NCI-H146 (cell line): ENCODE results near the gene TRAPPC5.

ENCODE experiments used
- DNase-seq: peaks from one replicate; lab custom pipeline; 2025; lab: John Stamatoyannopoulos, UW

TRAPPC5 gene

DNA sequence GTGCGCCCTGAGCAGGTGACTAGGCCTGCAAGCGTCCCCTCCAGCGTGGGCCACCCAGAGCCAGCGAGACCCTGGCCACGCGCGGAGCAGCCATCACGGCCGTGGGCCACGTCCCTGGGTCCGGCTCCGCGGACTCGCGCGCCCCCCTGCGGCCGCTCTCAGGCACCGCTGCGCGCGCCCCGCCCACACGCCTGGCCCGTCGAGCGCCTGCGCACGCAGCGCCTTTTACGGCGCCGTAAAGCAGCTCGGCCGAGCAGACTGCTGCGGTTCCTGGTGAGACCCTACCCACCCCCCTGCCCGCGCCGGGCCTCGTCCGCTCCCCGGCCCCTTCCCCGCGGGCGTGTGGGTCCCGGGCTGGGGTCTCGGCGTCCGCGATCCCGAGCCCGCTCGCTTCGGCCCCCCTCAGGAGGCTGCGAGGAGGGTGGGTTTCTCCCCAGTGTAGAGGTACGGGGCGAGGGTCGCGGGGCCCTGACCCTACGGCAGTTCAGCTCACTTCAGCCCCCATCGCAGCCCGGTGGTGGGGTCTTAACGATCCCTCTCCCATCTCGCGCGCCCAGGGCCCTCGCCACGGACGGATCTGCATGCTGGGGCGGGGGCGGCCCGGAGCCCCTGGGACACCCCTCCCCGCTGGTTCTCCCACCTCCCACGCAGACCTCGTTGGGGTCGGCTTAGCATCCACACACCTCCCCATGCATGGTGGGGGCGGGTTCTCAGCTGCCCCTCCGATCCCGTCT lies at the start of gene TRAPPC5:
TRAPPC5 (plus strand) TSS at position 228 of the 734 bp plus-strand sequence. CDS start 1,421 bp downstream, outside the sequence.
- DNase-seq = peak; percentile 67

DNA sequence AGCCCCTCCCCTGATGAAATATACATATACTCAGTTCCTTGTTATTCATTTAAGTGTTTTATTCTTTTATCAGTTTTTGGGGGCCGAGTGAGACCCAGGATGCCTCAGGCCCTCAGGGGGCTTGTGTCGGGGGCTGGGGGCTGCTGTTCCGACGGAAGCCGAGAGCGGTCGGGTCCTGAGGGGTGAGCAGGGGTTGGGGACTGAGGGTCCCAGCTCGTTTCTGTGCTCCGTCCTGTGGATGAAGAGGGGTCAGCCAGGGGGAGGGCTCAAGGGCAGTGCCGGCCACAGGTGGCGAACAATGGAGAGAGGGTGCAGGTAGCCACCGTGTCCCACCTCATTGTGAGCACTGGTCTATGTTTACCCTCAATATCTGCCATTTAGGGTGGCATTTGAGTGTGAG lies 49.1 kb upstream of the TRAPPC5 start:
- no peak for DNase-seq

GRCh38 chr19:7632340-7633203 lies 48.1 kb upstream of the TRAPPC5 start:
- DNase-seq = no peak

- DNase-seq = peak; percentile 66
Observed at GRCh38 chr19:7633698-7634097, 46.9 kb upstream of the TRAPPC5 start, which contains the start of gene PCP2. Gene PCP2, minus strand, starts transcription at chr19:7633719. Its CDS starts 262 bp downstream, at chr19:7633457.

GRCh38 chr19:7635670-7636069 lies 45.0 kb upstream of the TRAPPC5 start:
- no peak for DNase-seq

GRCh38 chr19:7636317-7636690 lies 44.3 kb upstream of the TRAPPC5 start:
- DNase-seq = no peak

DNA sequence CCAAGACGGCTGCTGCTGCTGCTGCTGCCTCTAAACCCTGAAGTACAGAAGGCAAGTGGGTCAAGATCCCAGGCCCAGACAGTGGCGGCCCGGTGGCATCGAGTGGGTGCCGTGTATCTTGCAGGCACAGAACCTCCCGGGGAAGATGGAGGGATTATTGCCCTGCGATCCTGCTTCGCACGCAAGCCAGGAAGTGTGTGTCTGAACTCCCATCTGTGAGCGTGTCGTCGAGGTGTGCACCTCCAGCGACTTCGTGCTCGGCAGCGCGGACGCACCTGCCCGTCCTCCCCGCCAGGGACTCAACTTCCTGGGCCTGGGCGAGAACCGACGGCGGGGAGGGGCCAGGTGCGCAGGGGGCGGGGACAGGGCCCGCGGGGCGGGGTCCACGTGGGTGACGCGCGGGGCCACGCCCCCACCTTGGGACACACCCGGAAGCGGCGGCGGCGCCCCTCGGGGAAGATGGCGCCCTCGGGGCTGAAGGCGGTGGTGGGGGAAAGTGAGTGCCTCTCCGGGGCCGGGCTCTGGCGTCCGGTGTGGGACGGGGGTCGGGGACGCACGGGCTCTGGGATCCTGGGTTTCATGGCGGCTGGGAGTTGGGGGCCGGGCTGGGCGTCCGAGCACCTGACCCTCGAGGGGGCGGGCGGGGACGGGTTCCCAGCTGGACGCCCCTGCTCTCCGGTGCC lies 43.8 kb upstream of the TRAPPC5 start, which contains the start of gene STXBP2:
STXBP2 (plus strand) TSS at position 420 of the 683 bp plus-strand sequence; CDS start at position 460, 40 bp downstream.
- DNase-seq = peak; percentile 66

DNA sequence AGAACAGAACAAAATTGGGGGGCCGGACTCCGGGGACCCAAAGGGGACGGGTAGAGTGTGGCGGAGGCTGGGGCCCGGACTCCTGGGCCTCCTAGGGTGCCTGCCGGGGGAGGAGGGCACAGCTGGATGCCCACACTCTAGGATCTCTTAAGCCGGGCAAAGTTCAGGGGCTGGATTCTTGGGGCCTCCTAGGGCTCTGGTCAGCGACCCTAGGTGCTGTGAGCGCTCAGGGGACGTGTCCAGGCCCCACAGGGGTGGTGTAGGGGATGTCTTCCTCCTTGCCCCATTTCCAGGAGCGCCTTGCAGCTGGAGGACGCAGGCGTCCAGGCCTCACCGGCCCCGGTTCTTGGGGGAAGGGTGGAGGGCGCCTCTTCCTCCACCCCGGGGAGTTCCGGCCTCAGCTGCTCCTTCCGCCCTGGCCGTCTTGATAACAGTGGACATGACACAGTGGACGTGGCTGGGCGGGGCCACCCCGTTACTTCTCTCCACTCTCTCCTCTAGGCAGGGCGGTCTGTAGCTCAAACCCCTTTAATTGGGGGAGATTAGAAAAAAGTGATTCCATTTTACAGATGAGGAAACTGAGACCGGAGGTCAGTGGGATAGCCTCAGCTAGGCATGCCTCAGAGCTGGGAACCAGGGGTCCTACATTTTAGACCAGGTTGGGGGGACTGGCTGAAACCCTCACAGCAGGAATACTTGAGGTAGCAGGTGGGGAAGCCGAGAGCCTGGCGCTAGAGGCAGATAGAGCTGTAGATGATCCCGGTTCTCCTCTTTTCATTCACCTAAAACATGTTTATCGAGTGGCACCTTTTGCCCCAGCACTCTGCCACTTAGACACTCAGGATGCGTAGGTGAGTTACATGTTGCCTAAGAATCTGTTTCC lies 43.0 kb upstream of the TRAPPC5 start:
- DNase-seq = no peak

GRCh38 chr19:7638802-7639465 lies 41.7 kb upstream of the TRAPPC5 start:
- no peak for DNase-seq

GRCh38 chr19:7639863-7640348 lies 40.7 kb upstream of the TRAPPC5 start:
- DNase-seq = no peak

GRCh38 chr19:7640803-7641202 lies 39.8 kb upstream of the TRAPPC5 start:
- no peak for DNase-seq

DNA sequence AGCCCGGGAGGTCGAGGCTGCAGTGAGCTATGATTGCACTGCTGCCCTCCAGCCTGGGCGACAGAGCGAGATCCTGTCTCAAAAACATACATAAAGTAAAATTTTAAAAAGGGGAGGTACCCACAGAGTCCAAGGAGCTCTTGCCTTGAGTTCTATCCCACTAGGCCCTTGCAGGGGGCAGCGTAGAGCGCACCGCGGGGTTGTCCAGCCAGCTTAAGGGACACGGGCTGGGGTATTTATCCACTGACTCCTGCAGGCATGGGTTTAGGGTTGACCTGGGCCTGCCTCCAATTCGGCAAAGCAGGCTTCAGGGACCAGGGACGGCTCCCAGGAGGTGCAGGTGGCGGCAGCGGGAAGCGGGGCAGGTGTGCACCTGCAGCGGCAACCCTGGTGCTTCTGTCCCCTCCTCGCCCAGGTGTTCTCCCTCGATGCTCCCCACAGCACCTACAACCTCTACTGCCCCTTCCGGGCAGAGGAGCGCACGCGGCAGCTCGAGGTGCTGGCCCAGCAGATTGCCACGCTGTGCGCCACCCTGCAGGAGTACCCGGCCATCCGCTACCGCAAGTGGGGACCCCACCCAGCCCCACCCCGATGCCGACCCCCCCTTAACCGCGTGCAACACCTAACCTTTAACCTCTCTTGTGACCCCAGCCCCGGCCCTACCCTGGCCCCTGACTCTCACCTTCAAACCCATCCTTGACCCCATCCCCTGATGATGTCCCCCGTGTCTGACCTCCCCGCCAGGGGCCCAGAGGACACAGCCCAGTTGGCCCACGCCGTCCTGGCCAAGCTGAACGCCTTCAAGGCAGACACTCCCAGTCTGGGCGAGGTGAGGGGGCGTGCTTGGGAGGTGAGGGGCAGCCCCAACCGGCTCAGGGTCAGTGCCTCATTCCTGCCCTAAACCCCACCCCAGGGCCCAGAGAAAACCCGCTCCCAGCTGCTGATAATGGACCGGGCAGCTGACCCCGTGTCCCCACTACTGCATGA lies 39.0 kb upstream of the TRAPPC5 start:
- DNase-seq = no peak

GRCh38 chr19:7642295-7643030 lies 38.2 kb upstream of the TRAPPC5 start:
- DNase-seq = no peak

DNA sequence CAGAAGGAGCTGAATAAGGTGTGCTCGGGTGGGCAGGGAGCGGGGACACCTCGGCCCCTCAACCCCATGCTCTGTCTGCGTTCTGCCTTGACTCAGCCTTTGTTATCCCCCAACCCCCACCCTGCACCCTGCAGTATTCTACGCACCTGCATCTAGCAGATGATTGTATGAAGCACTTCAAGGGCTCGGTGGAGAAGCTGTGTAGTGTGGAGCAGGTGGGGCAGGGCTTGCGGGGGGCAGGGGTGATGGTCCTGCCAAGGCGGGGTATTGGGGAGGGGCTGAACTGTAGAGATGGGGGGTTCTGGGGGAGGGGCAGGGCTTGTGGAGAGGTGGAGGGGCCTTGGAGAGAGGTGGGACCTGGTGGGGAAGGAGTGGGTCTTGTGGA lies 37.6 kb upstream of the TRAPPC5 start:
- no peak for DNase-seq

- peak; percentile 6 for DNase-seq
Observed at GRCh38 chr19:7643629-7644549, 36.7 kb upstream of the TRAPPC5 start.

- no peak for DNase-seq
Observed at GRCh38 chr19:7644550-7644877, 36.1 kb upstream of the TRAPPC5 start.

DNA sequence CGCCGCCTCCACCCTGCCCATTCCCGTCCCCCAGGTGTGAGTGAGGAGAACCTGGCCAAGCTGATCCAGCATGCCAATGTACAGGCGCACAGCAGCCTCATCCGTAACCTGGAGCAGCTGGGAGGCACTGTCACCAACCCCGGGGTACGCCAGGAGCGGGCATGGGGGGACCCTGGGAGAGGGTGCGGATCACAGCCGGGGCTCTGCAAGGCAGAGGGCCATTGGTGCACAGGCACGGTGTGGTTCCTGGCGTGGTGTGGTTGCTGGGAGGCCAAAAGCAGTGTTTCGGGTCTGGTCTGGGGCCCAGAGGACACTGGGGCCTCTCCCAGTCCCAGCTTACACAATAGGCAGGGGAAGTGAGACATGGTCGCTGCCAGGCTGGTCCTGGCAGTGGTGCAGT lies 35.5 kb upstream of the TRAPPC5 start:
- no peak for DNase-seq
